Measurements from ENCODE around the gene ENPP7.
"Not testable (repeated sequence)": the region's sequence is repeated elsewhere in the genome, so short reads cannot be mapped to it uniquely, and the experiment has no call there.

The ENPP7 gene

DNA sequence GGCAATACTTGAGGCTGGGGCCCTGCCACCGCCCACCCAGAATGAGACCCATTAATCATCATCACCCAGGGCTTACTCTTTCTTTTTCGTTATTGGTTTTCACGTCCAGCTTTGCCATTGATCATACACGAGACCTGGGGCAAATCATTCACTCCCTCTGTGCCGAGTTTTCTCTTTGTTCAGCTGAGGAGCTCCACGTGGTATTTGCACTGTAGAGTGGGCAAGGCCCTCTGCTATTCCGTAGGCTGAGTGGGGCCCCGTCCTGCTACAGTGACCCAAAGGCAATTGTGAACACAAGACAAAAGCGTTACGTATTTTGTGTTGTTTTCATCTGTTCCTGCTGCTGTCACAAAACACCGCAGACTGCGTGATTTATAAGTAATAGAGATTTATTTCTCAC lies 23.6 kb downstream of the ENPP7 start:
- DNase-seq (ENCODE audit: low read depth), result no peak
- H3K4me3 ChIP-seq (ENCODE audit: low read depth, low read length), result no peak overlapping the region
- TF ChIP-seq, protein P1, sequence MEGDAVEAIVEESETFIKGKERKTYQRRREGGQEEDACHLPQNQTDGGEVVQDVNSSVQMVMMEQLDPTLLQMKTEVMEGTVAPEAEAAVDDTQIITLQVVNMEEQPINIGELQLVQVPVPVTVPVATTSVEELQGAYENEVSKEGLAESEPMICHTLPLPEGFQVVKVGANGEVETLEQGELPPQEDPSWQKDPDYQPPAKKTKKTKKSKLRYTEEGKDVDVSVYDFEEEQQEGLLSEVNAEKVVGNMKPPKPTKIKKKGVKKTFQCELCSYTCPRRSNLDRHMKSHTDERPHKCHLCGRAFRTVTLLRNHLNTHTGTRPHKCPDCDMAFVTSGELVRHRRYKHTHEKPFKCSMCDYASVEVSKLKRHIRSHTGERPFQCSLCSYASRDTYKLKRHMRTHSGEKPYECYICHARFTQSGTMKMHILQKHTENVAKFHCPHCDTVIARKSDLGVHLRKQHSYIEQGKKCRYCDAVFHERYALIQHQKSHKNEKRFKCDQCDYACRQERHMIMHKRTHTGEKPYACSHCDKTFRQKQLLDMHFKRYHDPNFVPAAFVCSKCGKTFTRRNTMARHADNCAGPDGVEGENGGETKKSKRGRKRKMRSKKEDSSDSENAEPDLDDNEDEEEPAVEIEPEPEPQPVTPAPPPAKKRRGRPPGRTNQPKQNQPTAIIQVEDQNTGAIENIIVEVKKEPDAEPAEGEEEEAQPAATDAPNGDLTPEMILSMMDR (IDR thresholded peaks at IDR 0.05; ENCODE audit: low read depth, low read length), result no peak
- TF ChIP-seq, protein P2, sequence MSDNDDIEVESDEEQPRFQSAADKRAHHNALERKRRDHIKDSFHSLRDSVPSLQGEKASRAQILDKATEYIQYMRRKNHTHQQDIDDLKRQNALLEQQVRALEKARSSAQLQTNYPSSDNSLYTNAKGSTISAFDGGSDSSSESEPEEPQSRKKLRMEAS (IDR thresholded peaks at IDR 0.05; ENCODE audit: low read depth, low read length), result no peak
- no peak for TF ChIP-seq MYC (IDR thresholded peaks at IDR 0.05; ENCODE audit: low read depth, low read length)
- no peak for TF ChIP-seq POLR2A (IDR thresholded peaks at IDR 0.05; ENCODE audit: extremely low read depth, insufficient read length)

DNA sequence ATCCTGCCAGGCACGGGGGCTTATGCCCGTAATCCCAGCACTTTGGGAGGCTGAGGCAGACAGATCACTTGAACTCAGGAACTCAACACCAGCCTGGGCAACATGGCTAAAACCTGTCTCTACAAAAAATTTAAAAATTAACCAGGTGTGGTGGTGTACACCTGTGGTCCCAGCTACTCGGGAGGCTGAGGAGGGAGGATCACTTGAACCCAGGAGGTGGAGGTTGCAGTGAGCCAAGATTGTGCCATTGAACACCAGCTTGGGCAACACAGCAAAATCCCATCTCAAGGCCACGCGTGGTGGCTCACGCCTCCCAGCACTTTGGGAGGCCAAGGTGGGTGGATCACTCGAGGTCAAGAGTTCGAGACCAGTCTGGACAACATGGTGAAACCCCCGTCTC lies 24.2 kb downstream of the ENPP7 start:
- H3K4me3 ChIP-seq (ENCODE audit: low read depth, low read length); DNase-seq (ENCODE audit: low read depth): not testable (repeated sequence)

DNA sequence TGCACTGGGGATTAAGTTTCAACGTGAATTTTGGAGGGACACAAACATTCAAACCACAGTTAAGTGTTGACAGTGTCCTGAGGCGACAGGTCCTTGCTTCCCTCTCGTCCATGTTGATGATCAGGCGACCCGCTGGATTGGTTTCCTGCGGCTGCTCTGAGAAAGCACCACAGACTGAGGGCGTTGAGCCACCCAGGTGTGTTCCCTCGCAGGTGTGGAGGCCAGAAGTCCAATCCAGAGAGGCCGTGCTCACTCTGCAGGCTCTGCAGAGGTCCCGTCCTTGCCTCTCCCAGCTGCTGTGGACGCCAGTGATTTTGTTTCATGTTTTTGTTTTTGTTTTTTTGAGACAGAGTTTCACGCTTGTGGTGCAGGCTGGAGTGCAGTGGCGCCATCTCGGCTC lies 24.8 kb downstream of the ENPP7 start:
- TF ChIP-seq MYC (IDR thresholded peaks at IDR 0.05; ENCODE audit: low read depth, low read length) (no peak), POLR2A (IDR thresholded peaks at IDR 0.05; ENCODE audit: extremely low read depth, insufficient read length) (no peak)
- TF ChIP-seq, protein P2 (IDR thresholded peaks at IDR 0.05; ENCODE audit: low read depth, low read length), result no peak
- TF ChIP-seq, protein P1 (IDR thresholded peaks at IDR 0.05; ENCODE audit: low read depth, low read length), result no peak
- DNase-seq (ENCODE audit: low read depth), result no peak
- H3K4me3 ChIP-seq (ENCODE audit: low read depth, low read length), result no peak overlapping the region

DNA sequence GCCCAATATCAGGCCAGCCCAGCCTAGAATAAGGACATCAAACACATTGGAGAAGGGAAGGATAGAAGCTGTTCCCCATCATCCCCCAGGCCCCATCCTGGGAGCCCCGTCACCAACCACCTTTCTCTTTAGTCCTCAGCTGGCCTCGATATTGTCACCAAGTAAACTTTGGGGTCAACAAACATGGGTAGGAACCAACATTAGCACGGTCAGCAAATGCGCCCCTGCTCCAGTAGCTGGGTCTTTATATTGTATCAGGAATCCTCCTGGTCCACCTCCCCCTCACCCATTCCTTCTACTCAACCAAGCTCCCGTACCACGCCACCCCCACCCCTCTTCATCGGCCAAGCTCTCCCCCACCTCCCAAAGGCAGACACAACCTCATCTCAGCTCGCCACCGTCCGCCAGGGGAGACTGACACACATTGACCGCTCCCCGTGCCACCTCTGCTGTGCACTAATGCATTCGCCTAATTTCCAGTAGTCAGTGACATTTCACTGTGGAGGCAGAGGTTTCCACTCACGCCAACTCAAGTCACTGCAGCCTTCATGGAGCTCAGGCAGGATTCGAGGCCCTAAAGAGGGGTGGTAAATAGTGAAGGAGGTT lies 26.5 kb downstream of the ENPP7 start:
- no peak for DNase-seq (ENCODE audit: low read depth)
- TF ChIP-seq, protein P2 (IDR thresholded peaks at IDR 0.05; ENCODE audit: low read depth, low read length), result no peak
- TF ChIP-seq MYC (IDR thresholded peaks at IDR 0.05; ENCODE audit: low read depth, low read length) (no peak), POLR2A (IDR thresholded peaks at IDR 0.05; ENCODE audit: extremely low read depth, insufficient read length) (no peak)
- TF ChIP-seq, protein P1 (IDR thresholded peaks at IDR 0.05; ENCODE audit: low read depth, low read length), result no peak
- H3K4me3 ChIP-seq (ENCODE audit: low read depth, low read length), result no peak overlapping the region

DNA sequence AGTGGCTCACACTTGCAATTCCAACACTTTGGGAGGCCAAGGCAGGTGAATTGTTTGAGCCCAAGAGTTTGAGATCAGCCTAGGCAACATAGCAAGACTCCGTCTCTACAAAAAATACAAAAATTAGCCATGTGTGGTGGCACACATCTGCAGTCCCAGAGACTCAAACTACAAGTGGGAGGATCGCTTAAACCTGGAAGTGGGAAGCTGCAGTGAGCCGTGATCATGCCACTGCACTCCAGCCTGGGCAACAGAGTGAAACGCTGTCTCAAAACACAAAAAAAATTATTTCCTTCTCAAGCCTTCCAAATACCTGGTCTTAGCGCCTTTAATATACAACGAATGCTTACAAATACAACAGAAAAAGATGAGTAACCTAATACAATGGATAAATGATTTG lies 27.5 kb downstream of the ENPP7 start:
- DNase-seq (ENCODE audit: low read depth), result no peak
- H3K4me3 ChIP-seq (ENCODE audit: low read depth, low read length), result no peak overlapping the region
- TF ChIP-seq, protein P1 (IDR thresholded peaks at IDR 0.05; ENCODE audit: low read depth, low read length), result no peak
- TF ChIP-seq MYC (IDR thresholded peaks at IDR 0.05; ENCODE audit: low read depth, low read length) (no peak), POLR2A (IDR thresholded peaks at IDR 0.05; ENCODE audit: extremely low read depth, insufficient read length) (no peak)
- TF ChIP-seq, protein P2 (IDR thresholded peaks at IDR 0.05; ENCODE audit: low read depth, low read length), result no peak

DNA sequence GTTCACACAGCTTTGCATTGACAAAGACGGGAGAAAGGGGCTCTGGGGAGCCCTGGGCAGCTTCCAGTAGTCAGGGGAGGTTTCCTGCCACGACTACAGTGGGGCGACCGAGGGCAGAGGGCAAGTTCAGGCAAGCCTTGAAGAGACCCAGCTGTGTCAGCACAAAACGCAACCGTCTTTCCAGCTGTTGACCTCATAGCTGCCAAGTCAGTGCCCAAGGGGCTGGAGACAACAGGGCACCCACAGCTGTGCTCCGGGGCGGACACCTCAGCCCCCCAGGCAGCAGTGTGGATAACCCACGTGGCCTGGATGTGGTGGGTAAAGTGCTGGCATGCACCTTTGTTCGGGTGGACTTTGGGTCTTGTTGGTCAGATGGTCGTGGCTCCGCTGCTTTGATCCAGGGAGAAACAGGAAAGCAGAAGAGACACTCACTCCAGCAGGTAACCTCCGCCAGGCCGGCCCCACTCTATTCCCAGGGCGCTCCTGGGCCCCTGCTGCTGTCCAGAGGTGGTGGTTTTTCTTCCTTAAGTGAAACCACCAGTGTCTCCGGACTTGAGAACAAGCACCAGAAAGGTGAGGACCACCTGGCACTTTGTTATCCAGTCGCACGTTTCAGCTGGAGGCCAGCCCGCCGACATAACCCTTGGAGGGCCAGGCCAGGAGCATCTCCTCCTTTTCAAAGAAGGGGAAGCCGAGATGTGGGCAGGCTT lies 29.6 kb downstream of the ENPP7 start:
- TF ChIP-seq POLR2A (IDR thresholded peaks at IDR 0.05; ENCODE audit: extremely low read depth, insufficient read length) (no peak), MYC (IDR thresholded peaks at IDR 0.05; ENCODE audit: low read depth, low read length) (no peak)
- TF ChIP-seq, protein P2 (IDR thresholded peaks at IDR 0.05; ENCODE audit: low read depth, low read length), result no peak
- TF ChIP-seq, protein P1 (IDR thresholded peaks at IDR 0.05; ENCODE audit: low read depth, low read length), result no peak
- DNase-seq (ENCODE audit: low read depth), result no peak
- H3K4me3 ChIP-seq (ENCODE audit: low read depth, low read length), result no peak overlapping the region

Data from NB4 (cell line).